Astrocyte (in vitro differentiated cells and primary cell): ENCODE results near the gene ATP5MK.

ENCODE experiments used
- CTCF ChIP-seq: IDR thresholded peaks from 2 replicates; pipeline ENCODE4 v1.5.1; 2011; ENCODE audit warnings: low read depth, mild to moderate bottlenecking, inconsistent platforms, low read length, moderate library complexity; ENCODE audit not compliant: insufficient read depth
- EZH2 ChIP-seq: IDR thresholded peaks from 2 replicates; pipeline ENCODE4 v1.6.1; 2012; ENCODE audit warnings: mild to moderate bottlenecking, low read length, inconsistent platforms; ENCODE audit not compliant: insufficient read depth

DNA sequence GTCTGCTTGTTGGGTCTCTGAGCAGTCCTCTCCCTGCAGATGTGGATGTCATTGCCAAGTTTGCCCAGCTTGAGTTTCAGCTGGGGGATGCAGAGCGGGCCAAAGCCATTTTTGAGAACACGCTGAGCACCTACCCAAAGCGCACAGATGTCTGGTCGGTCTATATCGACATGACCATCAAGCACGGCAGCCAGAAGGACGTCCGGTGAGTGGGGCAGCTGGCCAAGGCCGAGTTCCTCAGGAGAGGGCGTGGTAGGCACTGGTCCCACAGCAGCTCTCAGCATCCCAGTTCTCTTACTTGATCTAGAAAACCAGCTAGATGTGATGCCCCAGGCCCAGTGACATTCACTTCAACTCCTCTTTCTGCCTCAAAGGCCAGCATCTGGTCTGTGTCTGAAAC, 48.2 kb upstream of the ATP5MK start:
- TF ChIP-seq CTCF (no peak), EZH2 (no peak)
